Peyer's patch (tissue), 4 donors: Measurements from ENCODE around the gene DNHD1.

Source experiments
- POLR2A ChIP-seq, 2 donors: fragments of 450-650 bp; IDR thresholded peaks; one replicate each; pipeline ENCODE4 v1.5.1; 2017; ENCODE audit warnings: antibody characterized with exemption in 2 of 2, mild to moderate bottlenecking in 2 of 2, moderate library complexity in 2 of 2
- TF ChIP-seq, protein P1 (sequence below), 6 experiments: fragments of 450-650 bp in 4 of 6; fragments of 200-600 bp in 2 of 6; sonication (generic) in 1 of 6; IDR thresholded peaks; one replicate each; pipeline ENCODE4 v1.5.1; 2017 to 2019; ENCODE audit warnings: antibody characterized with exemption in 6 of 6, mild to moderate bottlenecking in 3 of 6, moderate library complexity in 1 of 6

DNA sequence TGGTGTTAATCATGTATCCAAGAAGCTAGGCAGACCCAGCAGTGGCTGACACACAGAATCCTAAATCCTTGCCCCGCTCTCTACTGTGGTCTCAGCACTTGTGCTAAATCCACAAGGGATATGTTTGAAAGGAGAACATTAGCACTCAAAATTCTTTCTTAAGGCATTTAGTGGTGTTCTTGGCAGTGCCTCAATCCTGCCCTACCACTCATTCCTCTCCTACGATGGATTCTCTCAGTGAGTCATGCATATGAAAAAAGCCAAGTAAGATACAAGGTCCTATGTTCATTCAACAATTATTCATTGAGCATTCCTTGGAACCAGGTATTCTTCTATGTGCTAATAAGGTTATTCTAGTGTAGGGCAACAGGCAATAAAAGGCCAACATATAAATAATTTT, 75.1 kb downstream of the DNHD1 start:
- TF ChIP-seq, protein P1, sequence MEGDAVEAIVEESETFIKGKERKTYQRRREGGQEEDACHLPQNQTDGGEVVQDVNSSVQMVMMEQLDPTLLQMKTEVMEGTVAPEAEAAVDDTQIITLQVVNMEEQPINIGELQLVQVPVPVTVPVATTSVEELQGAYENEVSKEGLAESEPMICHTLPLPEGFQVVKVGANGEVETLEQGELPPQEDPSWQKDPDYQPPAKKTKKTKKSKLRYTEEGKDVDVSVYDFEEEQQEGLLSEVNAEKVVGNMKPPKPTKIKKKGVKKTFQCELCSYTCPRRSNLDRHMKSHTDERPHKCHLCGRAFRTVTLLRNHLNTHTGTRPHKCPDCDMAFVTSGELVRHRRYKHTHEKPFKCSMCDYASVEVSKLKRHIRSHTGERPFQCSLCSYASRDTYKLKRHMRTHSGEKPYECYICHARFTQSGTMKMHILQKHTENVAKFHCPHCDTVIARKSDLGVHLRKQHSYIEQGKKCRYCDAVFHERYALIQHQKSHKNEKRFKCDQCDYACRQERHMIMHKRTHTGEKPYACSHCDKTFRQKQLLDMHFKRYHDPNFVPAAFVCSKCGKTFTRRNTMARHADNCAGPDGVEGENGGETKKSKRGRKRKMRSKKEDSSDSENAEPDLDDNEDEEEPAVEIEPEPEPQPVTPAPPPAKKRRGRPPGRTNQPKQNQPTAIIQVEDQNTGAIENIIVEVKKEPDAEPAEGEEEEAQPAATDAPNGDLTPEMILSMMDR (IDR thresholded peaks at IDR 0.05): no peak
- TF ChIP-seq POLR2A (IDR thresholded peaks at IDR 0.05): no peak
